HEK293 (cell line): ENCODE results near the gene SLC38A6.

Experiments
- SP7 ChIP-seq: fragments of 450-650 bp; formaldehyde crosslinking; IDR thresholded peaks from 2 replicates; pipeline ENCODE4 v1.5.1; 2016; ENCODE audit warnings: missing biosample characterization, missing genetic modification characterization
- ZNF138 ChIP-seq: fragments of 450-650 bp; formaldehyde crosslinking; IDR thresholded peaks from 2 replicates; pipeline ENCODE4 v1.5.1; 2016; ENCODE audit warnings: missing biosample characterization, missing genetic modification characterization, borderline replicate concordance
- TF ChIP-seq, protein P1 (sequence below): fragments of 450-650 bp; formaldehyde crosslinking; IDR thresholded peaks from 2 replicates; pipeline ENCODE4 v1.5.1; 2016; ENCODE audit warnings: missing biosample characterization, missing genetic modification characterization

GRCh38 chr14:60981633-60982455 is 799 bp downstream of the SLC38A6 start:
- TF ChIP-seq SP7 (no peak), ZNF138 (tag by site-specific recombination) (no peak)
- TF ChIP-seq, protein P1, sequence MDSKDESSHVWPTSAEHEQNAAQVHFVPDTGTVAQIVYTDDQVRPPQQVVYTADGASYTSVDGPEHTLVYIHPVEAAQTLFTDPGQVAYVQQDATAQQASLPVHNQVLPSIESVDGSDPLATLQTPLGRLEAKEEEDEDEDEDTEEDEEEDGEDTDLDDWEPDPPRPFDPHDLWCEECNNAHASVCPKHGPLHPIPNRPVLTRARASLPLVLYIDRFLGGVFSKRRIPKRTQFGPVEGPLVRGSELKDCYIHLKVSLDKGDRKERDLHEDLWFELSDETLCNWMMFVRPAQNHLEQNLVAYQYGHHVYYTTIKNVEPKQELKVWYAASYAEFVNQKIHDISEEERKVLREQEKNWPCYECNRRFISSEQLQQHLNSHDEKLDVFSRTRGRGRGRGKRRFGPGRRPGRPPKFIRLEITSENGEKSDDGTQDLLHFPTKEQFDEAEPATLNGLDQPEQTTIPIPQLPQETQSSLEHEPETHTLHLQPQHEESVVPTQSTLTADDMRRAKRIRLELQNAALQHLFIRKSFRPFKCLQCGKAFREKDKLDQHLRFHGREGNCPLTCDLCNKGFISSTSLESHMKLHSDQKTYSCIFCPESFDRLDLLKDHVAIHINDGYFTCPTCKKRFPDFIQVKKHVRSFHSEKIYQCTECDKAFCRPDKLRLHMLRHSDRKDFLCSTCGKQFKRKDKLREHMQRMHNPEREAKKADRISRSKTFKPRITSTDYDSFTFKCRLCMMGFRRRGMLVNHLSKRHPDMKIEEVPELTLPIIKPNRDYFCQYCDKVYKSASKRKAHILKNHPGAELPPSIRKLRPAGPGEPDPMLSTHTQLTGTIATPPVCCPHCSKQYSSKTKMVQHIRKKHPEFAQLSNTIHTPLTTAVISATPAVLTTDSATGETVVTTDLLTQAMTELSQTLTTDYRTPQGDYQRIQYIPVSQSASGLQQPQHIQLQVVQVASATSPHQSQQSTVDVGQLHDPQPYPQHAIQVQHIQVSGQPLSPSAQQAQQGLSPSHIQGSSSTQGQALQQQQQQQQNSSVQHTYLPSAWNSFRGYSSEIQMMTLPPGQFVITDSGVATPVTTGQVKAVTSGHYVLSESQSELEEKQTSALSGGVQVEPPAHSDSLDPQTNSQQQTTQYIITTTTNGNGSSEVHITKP (tag by site-specific recombination), result no peak
